LoVo (cell line): ENCODE data around the gene ISOC1.

Source experiments
- DNase-seq: peaks from one replicate; pipeline ENCODE4 v3.0.0-alpha.2; 2016; ENCODE audit warnings: low spot score

ISOC1 gene

GRCh38 chr5:129094924-129095899, 663 bp downstream of the ISOC1 start:
- DNase-seq, result peak; percentile 62

- DNase-seq, result no peak
Observed at GRCh38 chr5:129096382-129096991, 1.9 kb downstream of the ISOC1 start.

GRCh38 chr5:129097498-129098296, 3.1 kb downstream of the ISOC1 start:
- no peak for DNase-seq

- no peak for DNase-seq
Observed at GRCh38 chr5:129098488-129099183, 4.1 kb downstream of the ISOC1 start.

- no peak for DNase-seq
Observed at GRCh38 chr5:129099184-129099569, 4.6 kb downstream of the ISOC1 start.

GRCh38 chr5:129101794-129102193, 7.2 kb downstream of the ISOC1 start:
- no peak for DNase-seq

- no peak for DNase-seq
Observed at GRCh38 chr5:129103397-129103796, 8.8 kb downstream of the ISOC1 start.

- DNase-seq, result no peak
Observed at GRCh38 chr5:129104915-129105455, 10.4 kb downstream of the ISOC1 start.

GRCh38 chr5:129107637-129108036, 13.1 kb downstream of the ISOC1 start:
- DNase-seq, result no peak

GRCh38 chr5:129110742-129111141, 16.2 kb downstream of the ISOC1 start:
- DNase-seq, result no peak

- DNase-seq, result no peak
Observed at GRCh38 chr5:129111351-129111750, 16.8 kb downstream of the ISOC1 start.

- DNase-seq, result no peak
Observed at GRCh38 chr5:129112295-129112694, 17.7 kb downstream of the ISOC1 start.

- no peak for DNase-seq
Observed at GRCh38 chr5:129113867-129114266, 19.3 kb downstream of the ISOC1 start.

- DNase-seq, result no peak
Observed at GRCh38 chr5:129114539-129115193, 20.1 kb downstream of the ISOC1 start.

GRCh38 chr5:129115680-129116079, 21.1 kb downstream of the ISOC1 start:
- no peak for DNase-seq

GRCh38 chr5:129116797-129117196, 22.2 kb downstream of the ISOC1 start:
- DNase-seq, result no peak

GRCh38 chr5:129118405-129118804, 23.9 kb downstream of the ISOC1 start:
- DNase-seq, result no peak

GRCh38 chr5:129118826-129119225, 24.3 kb downstream of the ISOC1 start:
- no peak for DNase-seq

- DNase-seq, result no peak
Observed at GRCh38 chr5:129120158-129120581, 25.6 kb downstream of the ISOC1 start.

GRCh38 chr5:129122560-129122959, 28.0 kb downstream of the ISOC1 start:
- DNase-seq, result no peak

- no peak for DNase-seq
Observed at GRCh38 chr5:129124608-129125007, 30.1 kb downstream of the ISOC1 start.
